ENCODE measurements around the gene NR4A2.
"Not testable (repeated sequence)": the region's sequence is repeated elsewhere in the genome, so short reads cannot be mapped to it uniquely, and the experiment has no call there.

The NR4A2 gene

GRCh38 chr2:156321243-156321904 is 11.1 kb downstream of the NR4A2 start:
- no peak for DNase-seq (ENCODE audit: low read depth, low spot score)

- DNase-seq (ENCODE audit: low read depth, low spot score) = no peak
Measured at GRCh38 chr2:156320486-156321098, 11.9 kb downstream of the NR4A2 start.

GRCh38 chr2:156319811-156320485 is 12.6 kb downstream of the NR4A2 start:
- no peak for DNase-seq (ENCODE audit: low read depth, low spot score)

GRCh38 chr2:156317631-156318030 is 14.9 kb downstream of the NR4A2 start:
- DNase-seq (ENCODE audit: low read depth, low spot score) = no peak

DNA sequence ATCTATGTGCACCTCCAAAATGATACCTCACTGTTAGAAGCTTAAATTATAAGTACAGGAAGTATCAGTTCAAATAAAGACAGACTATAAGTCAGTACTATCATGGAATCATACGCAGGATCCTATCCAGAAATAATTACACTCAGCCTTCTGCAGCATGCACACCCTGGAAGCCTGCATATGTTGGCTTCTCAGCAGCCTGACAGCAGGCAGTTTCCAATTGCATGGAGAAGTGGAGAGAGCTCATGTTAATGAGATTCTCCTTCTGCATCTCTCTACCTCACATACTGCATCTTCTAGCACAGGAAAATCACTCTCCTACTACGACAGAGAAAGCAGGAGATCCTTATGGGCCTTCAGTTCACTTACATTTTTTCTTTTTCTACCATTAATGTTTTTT is 20.5 kb downstream of the NR4A2 start:
- DNase-seq (ENCODE audit: low read depth, low spot score) = no peak

DNA sequence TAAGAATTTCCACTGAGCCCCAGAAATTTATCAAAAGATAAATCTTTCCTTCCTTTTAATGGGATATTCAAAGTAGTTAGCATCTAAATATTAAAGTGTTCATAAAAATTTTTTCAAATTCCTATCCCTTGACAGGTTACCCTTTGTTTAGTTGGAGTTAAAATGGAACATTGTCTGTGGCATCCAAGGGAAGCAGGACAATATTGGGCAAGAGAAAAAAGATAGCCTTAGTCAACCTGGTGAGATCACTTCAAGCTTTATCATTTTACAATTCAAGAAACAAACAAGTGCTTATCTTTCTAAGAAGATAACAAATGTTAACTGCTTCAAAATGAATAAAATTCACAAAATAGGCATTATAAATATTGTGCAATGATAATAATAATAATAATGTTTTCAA is 21.7 kb downstream of the NR4A2 start:
- no peak for DNase-seq (ENCODE audit: low read depth, low spot score)

DNA sequence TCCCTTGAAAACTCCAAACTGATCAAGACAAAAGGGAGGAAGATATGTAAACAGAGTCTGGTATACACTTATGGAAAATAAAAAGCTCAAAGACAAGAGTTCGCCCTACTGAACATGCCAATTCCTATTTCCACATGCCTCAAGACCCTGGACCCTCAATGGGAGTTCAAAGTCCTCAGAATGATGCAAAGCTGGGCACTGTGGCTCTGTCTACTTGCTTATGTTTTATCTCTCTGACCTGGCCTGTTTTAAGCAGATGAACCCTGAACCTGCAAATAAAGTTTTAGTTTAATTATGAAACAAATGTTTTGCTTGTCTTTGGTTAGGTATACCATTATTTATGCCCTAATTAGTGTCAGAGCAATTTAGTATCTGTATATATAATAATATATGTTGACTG is 22.6 kb downstream of the NR4A2 start:
- DNase-seq (ENCODE audit: low read depth, low spot score) = no peak

GRCh38 chr2:156309167-156309566 is 23.4 kb downstream of the NR4A2 start:
- no peak for DNase-seq (ENCODE audit: low read depth, low spot score)

DNA sequence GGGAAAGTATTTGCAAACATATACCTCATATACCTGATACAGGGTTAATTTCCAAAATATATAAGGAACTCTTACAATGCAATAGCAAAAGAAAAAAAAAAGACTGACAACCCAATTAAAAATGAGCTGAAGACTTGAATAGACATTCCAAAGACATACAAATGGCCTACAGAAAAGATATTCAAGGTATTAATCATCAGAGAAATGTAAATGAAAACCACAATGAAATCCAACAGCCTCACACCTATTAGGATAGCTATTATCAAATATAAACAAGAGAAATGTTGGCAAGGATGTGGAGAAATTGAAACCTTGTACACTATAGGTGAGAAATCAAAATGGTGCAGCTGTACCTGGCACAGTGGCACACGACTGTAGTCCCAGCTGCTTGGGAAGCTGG is 25.7 kb downstream of the NR4A2 start:
- no peak for DNase-seq (ENCODE audit: low read depth, low spot score)

DNA sequence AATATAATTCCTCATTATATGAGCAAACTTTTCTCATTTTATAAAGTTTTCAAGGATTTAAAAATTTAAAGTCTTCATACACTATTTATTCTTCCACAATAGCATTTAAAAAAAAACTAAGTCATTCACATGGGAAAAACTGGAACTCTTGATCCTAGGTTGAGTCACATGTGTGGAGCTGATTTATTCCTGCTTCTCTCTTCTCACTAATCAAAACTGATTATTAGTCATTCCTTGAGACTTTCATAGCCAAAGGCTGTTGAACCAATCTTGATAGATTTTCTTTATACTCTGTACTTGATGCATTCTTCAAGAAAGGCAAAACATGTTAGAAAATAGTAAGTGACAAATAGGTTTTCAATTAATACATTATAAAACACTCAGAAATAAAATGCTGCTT is 27.4 kb downstream of the NR4A2 start:
- DNase-seq (ENCODE audit: low read depth, low spot score) = no peak

- no peak for DNase-seq (ENCODE audit: low read depth, low spot score)
Measured at GRCh38 chr2:156300337-156300736, 32.2 kb downstream of the NR4A2 start.

DNA sequence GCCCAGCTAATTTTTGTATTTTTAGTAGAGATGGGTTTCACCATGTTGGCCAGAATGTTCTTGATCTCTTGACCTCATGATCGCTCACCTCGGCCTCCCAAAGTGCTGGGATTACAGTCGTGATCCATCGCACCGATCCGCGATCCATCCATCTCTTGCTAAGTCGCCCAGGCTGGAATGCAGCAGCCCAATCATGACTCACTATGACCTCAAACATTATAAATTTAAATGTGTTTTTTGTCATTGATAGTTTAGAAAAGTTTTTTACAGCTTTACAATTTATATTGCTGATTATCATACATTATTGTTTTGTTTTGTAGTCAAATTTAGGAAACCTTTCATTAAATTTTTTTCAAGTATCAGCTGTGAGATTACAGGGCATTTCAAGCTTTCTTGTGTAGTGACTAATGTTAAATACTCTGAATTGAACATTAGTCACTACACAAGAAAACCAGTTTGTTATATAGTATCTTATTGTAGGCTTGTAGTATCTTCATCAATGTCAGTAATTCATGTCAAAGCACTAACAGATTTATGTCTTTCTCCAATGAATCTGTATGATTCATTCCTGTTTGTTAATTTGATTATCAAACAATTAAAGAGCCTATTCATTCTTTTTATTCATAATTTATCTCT is 37.5 kb downstream of the NR4A2 start:
- DNase-seq (ENCODE audit: low read depth, low spot score) = no peak

DNA sequence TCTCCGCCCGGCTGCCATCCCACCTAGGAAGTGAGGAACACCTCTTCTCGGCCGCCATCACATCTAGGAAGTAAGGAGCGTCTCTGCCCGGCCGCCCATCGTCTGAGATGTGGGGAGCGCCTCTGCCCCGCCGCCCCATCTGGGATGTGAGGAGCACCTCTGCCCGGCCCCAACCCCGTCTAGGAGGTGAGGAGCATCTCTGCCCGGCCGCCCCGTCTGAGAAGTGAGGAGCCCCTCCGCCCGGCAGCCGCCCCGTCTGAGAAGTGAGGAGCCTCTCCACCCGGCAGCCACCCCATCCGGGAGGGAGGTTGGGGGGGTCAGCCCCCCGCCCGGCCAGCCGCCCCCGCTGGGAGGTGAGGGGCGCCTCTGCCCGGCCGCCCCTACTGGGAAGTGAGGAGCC is 39.1 kb downstream of the NR4A2 start:
- DNase-seq (ENCODE audit: low read depth, low spot score) = not testable (repeated sequence)

GRCh38 chr2:156279446-156280150 is 52.9 kb downstream of the NR4A2 start:
- DNase-seq (ENCODE audit: low read depth, low spot score) = no peak

Measured in activated naive CD8-positive, alpha-beta T cell treated with anti-CD3 and anti-CD28 coated beads, Interleukin-2, amount 50 U/mL, for 16 hours (primary cell).